Gastroesophageal sphincter (tissue), 3 donors: ENCODE results near the gene ACBD7.

Experiments
- EP300 ChIP-seq: sonication (generic); formaldehyde crosslinking; IDR thresholded peaks from one replicate; pipeline ENCODE4 v1.6.1; 2017; ENCODE audit warnings: antibody characterized with exemption, mild to moderate bottlenecking
- POLR2A ChIP-seq, 2 donors: fragments of 450-650 bp; IDR thresholded peaks; one replicate each; pipeline ENCODE4 v1.6.1; 2017; ENCODE audit warnings: antibody characterized with exemption in 2 of 2, mild to moderate bottlenecking in 2 of 2, moderate library complexity in 1 of 2
- POLR2AphosphoS5 ChIP-seq: sonication (generic); formaldehyde crosslinking; IDR thresholded peaks from one replicate; pipeline ENCODE4 v1.6.1; 2017; ENCODE audit warnings: antibody characterized with exemption
- TF ChIP-seq, protein P1 (sequence below), 4 experiments: fragments of 200-600 bp in 2 of 4; fragments of 450-650 bp in 2 of 4; sonication (generic) in 1 of 4; IDR thresholded peaks; one replicate each; pipeline ENCODE4 v1.5.1; 2017 to 2019; ENCODE audit warnings: antibody characterized with exemption in 4 of 4, mild to moderate bottlenecking in 2 of 4, moderate library complexity in 2 of 4

GRCh38 chr10:15112657-15113056 lies 24.1 kb upstream of the ACBD7 start:
- TF ChIP-seq, protein P1, sequence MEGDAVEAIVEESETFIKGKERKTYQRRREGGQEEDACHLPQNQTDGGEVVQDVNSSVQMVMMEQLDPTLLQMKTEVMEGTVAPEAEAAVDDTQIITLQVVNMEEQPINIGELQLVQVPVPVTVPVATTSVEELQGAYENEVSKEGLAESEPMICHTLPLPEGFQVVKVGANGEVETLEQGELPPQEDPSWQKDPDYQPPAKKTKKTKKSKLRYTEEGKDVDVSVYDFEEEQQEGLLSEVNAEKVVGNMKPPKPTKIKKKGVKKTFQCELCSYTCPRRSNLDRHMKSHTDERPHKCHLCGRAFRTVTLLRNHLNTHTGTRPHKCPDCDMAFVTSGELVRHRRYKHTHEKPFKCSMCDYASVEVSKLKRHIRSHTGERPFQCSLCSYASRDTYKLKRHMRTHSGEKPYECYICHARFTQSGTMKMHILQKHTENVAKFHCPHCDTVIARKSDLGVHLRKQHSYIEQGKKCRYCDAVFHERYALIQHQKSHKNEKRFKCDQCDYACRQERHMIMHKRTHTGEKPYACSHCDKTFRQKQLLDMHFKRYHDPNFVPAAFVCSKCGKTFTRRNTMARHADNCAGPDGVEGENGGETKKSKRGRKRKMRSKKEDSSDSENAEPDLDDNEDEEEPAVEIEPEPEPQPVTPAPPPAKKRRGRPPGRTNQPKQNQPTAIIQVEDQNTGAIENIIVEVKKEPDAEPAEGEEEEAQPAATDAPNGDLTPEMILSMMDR (IDR thresholded peaks at IDR 0.05), result no peak
- TF ChIP-seq EP300 (no peak), POLR2A (IDR thresholded peaks at IDR 0.05) (no peak), POLR2AphosphoS5 (no peak)
